Hematopoietic multipotent progenitor cell treated with erythropoietin and hydrocortisone succinate and interleukin-3 and kit ligand, for 8 days (in vitro differentiated cells): ENCODE measurements around the gene MN1.
"Not testable (repeated sequence)": the region's sequence is repeated elsewhere in the genome, so short reads cannot be mapped to it uniquely, and the experiment has no call there.

Experiments used
- DNase-seq: peaks from one replicate; pipeline ENCODE4 v3.0.0-alpha.2; 2015

The MN1 gene

GRCh38 chr22:27755521-27756211 lies 45.9 kb downstream of the MN1 start:
- no peak for DNase-seq

GRCh38 chr22:27754888-27755480 lies 46.6 kb downstream of the MN1 start:
- no peak for DNase-seq

GRCh38 chr22:27754247-27754887 lies 47.2 kb downstream of the MN1 start:
- no peak for DNase-seq

DNA sequence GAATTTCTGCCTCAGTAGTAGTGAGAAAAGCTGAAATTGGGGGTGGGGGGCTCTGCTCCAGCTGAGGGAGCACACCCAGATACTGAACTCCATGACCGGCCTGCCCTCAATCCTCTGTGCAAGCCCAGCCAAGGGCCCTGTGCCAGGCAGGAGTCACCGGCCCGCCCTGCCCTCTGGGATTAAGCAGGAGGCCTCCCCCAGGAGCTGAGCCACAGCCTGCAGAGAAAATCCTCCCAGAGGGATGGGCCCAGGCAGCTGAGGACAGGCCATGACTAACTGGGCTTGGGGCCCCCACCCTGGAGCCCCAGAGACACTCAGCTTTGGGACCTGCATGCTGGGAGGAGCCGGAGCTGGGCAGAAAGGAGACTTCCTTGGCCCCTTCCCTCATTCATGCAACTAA lies 48.8 kb downstream of the MN1 start:
- DNase-seq, result no peak

GRCh38 chr22:27752141-27752540 lies 49.4 kb downstream of the MN1 start:
- DNase-seq, result no peak

DNA sequence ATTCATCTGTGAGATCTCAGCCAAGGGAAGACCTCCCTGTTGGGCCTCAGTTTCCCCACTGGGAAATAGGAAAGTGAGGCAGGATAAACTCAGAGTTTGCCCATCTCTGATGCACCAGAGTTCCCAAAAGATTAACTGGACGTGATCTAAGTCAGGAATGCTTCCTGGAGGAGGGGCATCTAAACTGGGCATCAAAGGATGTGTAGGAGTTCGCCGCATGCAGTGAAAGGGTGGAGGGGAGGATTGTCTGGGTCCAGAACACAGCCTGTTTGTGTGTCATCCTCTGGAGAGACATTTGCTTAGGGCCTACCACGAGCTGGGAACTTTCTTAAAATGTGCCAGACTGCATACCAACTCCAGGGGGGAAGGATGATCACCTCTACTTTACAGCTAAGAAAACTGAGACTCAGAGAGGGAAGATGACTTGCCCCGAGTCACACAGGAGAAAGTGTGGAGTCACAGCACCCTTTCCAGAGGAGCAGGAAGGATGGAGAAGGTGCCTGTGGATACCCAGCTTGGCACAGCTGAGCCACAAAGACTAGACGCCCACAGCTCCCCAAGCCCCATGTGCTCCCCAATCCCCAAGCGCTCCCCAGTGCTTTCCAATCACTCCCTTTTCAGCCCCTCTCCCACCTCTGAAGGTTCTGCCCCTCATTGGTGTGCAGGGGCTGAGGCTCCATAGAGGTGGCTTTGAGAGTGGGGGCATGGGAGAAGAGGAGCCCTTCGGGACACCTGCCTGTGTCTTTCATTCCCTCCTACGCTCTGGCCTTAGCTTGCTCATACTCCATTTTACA lies 50.1 kb downstream of the MN1 start:
- no peak for DNase-seq

DNA sequence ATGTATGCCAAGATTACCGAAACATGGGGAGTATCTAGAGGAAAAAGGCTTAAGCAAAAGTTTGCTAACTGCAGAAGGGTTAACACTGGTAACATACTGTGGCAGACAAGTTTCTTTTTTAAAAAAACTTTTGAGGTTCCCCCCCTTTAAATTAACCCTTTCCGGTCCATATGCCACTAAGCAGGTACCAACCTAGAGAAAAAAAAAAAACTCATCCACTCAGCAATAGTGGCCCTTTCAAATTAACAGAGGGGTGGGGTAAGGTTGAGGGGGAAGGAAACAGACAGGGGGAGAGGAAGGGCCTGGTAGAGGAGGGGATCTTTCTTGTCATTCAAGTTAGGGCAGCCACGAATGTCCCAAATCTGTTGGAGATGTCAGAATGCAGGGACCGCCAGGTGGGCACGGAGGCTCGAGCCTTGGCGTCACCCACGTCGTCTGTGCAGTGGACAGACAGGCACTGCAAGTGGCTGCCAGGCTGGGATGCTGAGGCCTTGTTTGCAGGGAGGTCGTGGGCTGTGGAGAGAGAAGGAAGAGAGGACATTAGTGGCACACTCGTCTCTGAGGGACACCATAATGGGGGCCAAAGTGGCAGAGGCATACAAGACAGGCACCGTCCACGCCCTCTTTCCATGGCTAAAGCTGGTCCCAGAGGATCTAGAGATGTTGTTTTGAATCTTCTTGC lies 50.8 kb downstream of the MN1 start:
- no peak for DNase-seq

- no peak for DNase-seq
Observed at GRCh38 chr22:27749597-27750225, 51.8 kb downstream of the MN1 start.

GRCh38 chr22:27748751-27749191 lies 52.8 kb downstream of the MN1 start:
- no peak for DNase-seq

GRCh38 chr22:27748349-27748748 lies 53.2 kb downstream of the MN1 start:
- DNase-seq, result no peak

- DNase-seq, result no peak
Observed at GRCh38 chr22:27747396-27748221, 53.9 kb downstream of the MN1 start.

- DNase-seq, result no peak
Observed at GRCh38 chr22:27746918-27747317, 54.6 kb downstream of the MN1 start.

DNA sequence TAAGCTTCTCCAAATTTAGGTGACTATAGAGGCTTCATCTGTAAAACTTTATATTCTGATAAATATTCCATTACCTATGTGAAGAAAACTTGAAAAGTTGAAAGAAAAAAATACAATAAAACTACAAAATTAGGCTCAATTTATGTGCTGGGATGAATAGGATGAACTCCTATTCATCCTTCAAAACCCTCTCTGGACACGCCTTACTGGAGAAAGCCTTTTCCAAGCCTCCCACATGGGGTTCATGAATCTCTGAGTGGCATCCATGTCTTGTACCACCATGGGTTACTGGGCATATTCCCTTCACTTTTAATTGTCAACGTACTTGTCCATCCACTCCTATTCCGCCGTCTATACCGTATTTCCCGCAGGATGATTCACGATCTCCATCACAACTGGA lies 55.7 kb downstream of the MN1 start:
- DNase-seq, result no peak

DNA sequence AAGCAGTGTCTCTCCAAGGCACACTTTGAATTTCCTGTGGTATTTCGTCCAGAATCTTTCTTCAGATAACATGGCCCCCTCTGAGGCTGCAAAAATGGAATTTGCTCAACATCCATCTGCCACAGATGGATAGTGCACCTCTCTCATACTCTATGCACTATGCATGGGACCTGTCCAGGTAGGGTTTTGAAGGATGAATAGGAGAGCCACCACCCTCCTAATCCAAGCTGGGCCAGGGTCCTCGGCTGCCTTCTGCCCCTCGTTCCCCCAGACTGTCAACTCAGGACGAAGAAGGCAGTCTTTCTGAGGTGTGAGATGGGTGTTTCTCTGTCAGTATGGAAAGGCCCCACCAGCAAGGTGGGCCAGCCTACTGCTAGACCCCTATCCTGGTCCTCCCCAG lies 56.4 kb downstream of the MN1 start:
- no peak for DNase-seq

DNA sequence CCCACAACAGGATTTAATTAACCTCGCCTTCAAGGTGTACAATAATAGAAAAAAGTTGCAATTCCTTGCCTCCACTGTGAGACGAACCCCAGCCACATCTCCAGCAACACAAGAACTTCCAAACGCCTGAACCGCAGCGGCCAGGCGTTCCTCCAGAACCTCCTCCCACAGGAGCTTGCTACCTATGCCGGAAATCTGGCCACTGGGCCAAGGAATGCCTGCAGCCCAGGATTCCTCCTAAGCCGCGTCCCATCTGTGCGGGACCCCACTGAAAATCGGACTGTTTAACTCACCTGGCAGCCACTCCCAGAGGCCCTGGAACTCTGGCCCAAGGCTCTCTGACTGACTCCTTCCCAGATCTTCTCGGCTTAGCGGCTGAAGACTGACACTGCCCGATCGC lies 57.5 kb downstream of the MN1 start:
- DNase-seq, result not testable (repeated sequence)

- DNase-seq, result no peak
Observed at GRCh38 chr22:27740202-27740748, 61.3 kb downstream of the MN1 start.

GRCh38 chr22:27737521-27737920 lies 64.0 kb downstream of the MN1 start:
- DNase-seq, result no peak

- no peak for DNase-seq
Observed at GRCh38 chr22:27734066-27734465, 67.5 kb downstream of the MN1 start.

- DNase-seq, result no peak
Observed at GRCh38 chr22:27732841-27733240, 68.7 kb downstream of the MN1 start.

DNA sequence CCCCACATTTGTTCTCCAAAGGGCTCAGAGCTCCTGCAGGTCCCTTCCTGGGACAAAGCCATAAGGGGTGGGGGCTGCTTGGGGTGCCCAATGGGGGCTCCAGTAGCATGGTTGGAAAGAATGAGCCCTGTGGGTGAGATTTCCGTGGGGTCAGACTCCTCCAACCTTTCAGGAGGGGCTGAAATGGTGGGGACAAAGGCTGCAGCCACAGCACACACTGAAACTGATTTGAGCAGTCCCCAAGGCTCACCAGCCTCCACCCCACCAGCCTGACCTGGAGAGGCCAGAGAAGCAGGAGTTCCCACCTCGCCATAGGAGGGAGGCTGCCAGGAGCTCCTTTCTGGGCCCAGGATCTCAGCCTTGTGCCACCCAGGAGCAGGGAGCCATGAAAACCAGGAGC lies 69.2 kb downstream of the MN1 start:
- DNase-seq, result no peak

- DNase-seq, result no peak
Observed at GRCh38 chr22:27731621-27732020, 69.9 kb downstream of the MN1 start.
